Measurements from ENCODE around the gene B3GALT2. TPM values are rescaled to one million over a fixed set of nuclear protein-coding genes. Genes with fewer than 3 reads are reported as not detected.

B3GALT2 gene
- total and polyA plus RNA-seq, 2 of the 8 experiments (the other 6 are each of a cell fraction or from before 2014, with no cell fraction given), result not detected

DNA sequence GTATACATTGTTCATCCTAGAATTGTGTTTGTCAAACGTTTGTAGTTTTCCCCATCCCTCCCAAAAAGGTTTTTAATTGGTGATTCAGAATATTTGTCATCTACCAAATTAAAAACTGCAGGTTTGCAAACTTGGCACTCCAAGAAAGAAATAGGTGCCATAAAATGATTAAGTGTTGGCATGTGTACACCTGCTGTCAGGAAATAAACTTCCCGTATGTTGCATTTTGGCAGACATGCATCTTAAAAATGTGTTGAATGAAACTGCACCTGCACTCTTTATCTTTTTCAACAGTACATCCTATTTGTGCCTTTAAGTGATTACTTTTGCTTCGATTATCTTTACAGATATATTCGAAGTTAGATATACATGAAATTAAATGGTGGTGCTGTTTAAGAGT is 7.3 kb downstream of the B3GALT2 start:
- H3K9ac ChIP-seq (replicated peaks in 1 of 4; ENCODE audit: extremely low read depth in 1 of 4, low read depth in 3 of 4, low read length in 3 of 4), result no peak overlapping the region
- CTCF ChIA-PET (ENCODE audit: partially characterized antibody), result interaction anchor here (1.2 kb wide), 1 partner anchor 12 kb away, joined by 3 read pairs; no protein-coding TSS in a partner anchor
- no peak overlapping the region for H3K23ac ChIP-seq (ENCODE audit: insufficient read length)
- H2AK5ac ChIP-seq (ENCODE audit: low read depth, low read length), result no peak overlapping the region
- no peaks in the 10 kb centered on the region for H3K4me1 ChIP-seq (replicated peaks in 1 of 4; ENCODE audit: control insufficient read depth in 3 of 4, insufficient read depth in 4 of 4, low read length in 3 of 4)
- no peak overlapping the region for H3K18ac ChIP-seq (ENCODE audit: extremely low read depth, low read length)
- no peak overlapping the region for H3K56ac ChIP-seq (replicated peaks; ENCODE audit: insufficient read length, low read depth, low read length)
- H2BK5ac ChIP-seq (ENCODE audit: low read depth, low read length), result no peak overlapping the region
- POLR2A ChIA-PET (ENCODE audit: partially characterized antibody), result interaction anchor here (0.7 kb wide), 1 partner anchor 502 kb away, joined by 3 read pairs; no protein-coding TSS in a partner anchor
- H3K27me3 ChIP-seq (replicated peaks in 1 of 4; ENCODE audit: control insufficient read depth in 3 of 4, extremely low read depth in 1 of 4, insufficient read depth in 3 of 4, low read length in 3 of 4), result no peaks in the 10 kb centered on the region
- no peaks in the 10 kb centered on the region for H3K36me3 ChIP-seq (ENCODE audit: control insufficient read depth in 2 of 4, insufficient read depth in 4 of 4, low read length in 3 of 4)
- H3K4ac ChIP-seq (replicated peaks; ENCODE audit: insufficient read length, low read depth, low read length), result no peak overlapping the region
- FAIRE-seq (no peak), DNase-seq (ENCODE audit: low read depth in 1 of 2, low spot score in 2 of 2) (no peak)
- no peaks in the 10 kb centered on the region for H3K9me3 ChIP-seq (ENCODE audit: insufficient read depth in 2 of 2, low read depth in 1 of 2, low read length in 1 of 2)
- H2AFZ ChIP-seq (ENCODE audit: low read length), result no peak overlapping the region
- no peaks in the 10 kb centered on the region; the same call in none of the 2 replicates for H3K79me1 ChIP-seq (ENCODE audit: low read depth, low read length)
- H2BK20ac ChIP-seq (ENCODE audit: low read length), result no peak overlapping the region
- no peak overlapping the region for H3K27ac ChIP-seq (ENCODE audit: low read depth, low read length)
- no peak overlapping the region for H2BK15ac ChIP-seq (ENCODE audit: low read length)
- no peak overlapping the region for H3K4me2 ChIP-seq (ENCODE audit: insufficient read depth in 1 of 2, low read depth in 2 of 2, low read length in 2 of 2)
- peaks cover 0 to 33% of the 10 kb centered on the region in 2 experiments; a peak in 2 of 4 replicates for H3K79me2 ChIP-seq (ENCODE audit: control insufficient read depth in 1 of 2, insufficient read depth in 2 of 2, low read length in 2 of 2)
- H4K8ac ChIP-seq (ENCODE audit: extremely low read depth, insufficient read depth, low read length), result no peak overlapping the region
- peaks cover 1 to 3% of the 10 kb centered on the region in 2 experiments for H4K20me1 ChIP-seq (replicated peaks in 1 of 2; ENCODE audit: control insufficient read depth in 1 of 2, insufficient read depth in 2 of 2, low read length in 2 of 2)
- no peak overlapping the region for H4K5ac ChIP-seq (ENCODE audit: insufficient read length, low read depth, low read length)
- H3K14ac ChIP-seq (ENCODE audit: insufficient read length), result no peak overlapping the region
- no peaks in the 10 kb centered on the region for H3K23me2 ChIP-seq (ENCODE audit: low read depth, low read length)
- no peak overlapping the region for H4K91ac ChIP-seq (replicated peaks; ENCODE audit: insufficient read length, low read length)
- no peak overlapping the region for H2BK12ac ChIP-seq (ENCODE audit: low read depth, low read length)
- no peak overlapping the region for H3K4me3 ChIP-seq (ENCODE audit: extremely low read depth in 1 of 4, insufficient read depth in 2 of 4, low read depth in 3 of 4, low read length in 4 of 4)
- 88% methylated on average over 4 of the region's 4 CpGs; no CpG with 5 or more reads in 1 of the 2 experiments for WGBS, 2 experiments (ENCODE audit: extremely low coverage in 1 of 2, insufficient coverage in 1 of 2, insufficient read length in 1 of 2, insufficient replicate concordance in 2 of 2, low coverage in 1 of 2, low lambda C conversion rate in 2 of 2, missing lambda C conversion rate in 1 of 2)
- H2BK120ac ChIP-seq (replicated peaks; ENCODE audit: low read depth, low read length), result no peak overlapping the region
- TF ChIP-seq, protein P1, sequence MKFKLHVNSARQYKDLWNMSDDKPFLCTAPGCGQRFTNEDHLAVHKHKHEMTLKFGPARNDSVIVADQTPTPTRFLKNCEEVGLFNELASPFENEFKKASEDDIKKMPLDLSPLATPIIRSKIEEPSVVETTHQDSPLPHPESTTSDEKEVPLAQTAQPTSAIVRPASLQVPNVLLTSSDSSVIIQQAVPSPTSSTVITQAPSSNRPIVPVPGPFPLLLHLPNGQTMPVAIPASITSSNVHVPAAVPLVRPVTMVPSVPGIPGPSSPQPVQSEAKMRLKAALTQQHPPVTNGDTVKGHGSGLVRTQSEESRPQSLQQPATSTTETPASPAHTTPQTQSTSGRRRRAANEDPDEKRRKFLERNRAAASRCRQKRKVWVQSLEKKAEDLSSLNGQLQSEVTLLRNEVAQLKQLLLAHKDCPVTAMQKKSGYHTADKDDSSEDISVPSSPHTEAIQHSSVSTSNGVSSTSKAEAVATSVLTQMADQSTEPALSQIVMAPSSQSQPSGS (IDR thresholded peaks at IDR 0.05; ENCODE audit: low read length), result no peak
- TF ChIP-seq HDAC2 (IDR thresholded peaks at IDR 0.05; ENCODE audit: borderline replicate concordance in 1 of 2, low read depth in 2 of 2, low read length in 2 of 2), result no peak
- TF ChIP-seq, protein P2, sequence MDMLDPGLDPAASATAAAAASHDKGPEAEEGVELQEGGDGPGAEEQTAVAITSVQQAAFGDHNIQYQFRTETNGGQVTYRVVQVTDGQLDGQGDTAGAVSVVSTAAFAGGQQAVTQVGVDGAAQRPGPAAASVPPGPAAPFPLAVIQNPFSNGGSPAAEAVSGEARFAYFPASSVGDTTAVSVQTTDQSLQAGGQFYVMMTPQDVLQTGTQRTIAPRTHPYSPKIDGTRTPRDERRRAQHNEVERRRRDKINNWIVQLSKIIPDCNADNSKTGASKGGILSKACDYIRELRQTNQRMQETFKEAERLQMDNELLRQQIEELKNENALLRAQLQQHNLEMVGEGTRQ (IDR thresholded peaks at IDR 0.05; ENCODE audit: low read length), result no peak
